ENCODE measurements around the gene CEMIP. TPM values are rescaled to one million over a fixed set of nuclear protein-coding genes. Genes with fewer than 3 reads are reported as not detected.

The CEMIP gene
- total RNA-seq, 1 experiment from 2014 or later = 3.5 TPM

DNA sequence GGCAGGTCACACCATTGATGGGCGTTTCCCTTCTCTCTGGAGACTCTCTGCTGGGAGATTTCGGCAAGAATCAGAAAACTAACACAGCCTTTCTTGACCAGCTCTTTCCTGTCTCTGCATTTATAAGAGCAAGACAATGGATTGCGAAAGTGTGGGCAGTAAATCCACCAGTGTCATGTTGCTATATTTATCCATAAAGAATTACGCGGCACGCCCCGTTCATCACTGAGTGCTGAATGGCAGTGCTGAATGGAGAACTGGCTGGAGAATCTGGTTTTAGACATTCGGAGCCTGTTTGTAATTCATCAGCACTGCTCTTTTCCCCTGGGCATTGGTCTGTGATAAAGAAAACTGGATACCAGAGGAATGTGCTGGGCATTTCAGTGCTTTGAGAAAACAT is 2.0 kb upstream of the CEMIP start:
- no peak overlapping the region for H3K4me2 ChIP-seq (ENCODE audit: low read length)
- no peaks in the 10 kb centered on the region for H3K9me2 ChIP-seq (ENCODE audit: insufficient read depth)
- ChIA-PET POLR2A (interaction anchor here (1.1 to 1.7 kb wide), 2 partner anchors 211 to 321 kb away, joined by 4 read pairs; no protein-coding TSS in a partner anchor), CTCF (interaction anchor here (0.6 to 6.0 kb wide), 32 partner anchors 9 to 1437 kb away, joined by 3 to 136 read pairs (median 5); partner anchors contain the start of gene ABHD17C), RAD21 (ENCODE audit: low non-redundant PET in 1 of 2, low total read pairs in 2 of 2, uncharacterized antibody in 2 of 2, unreplicated experiment in 2 of 2) (interaction anchor here (1.0 to 2.9 kb wide), 6 partner anchors 117 to 209 kb away, joined by 5 to 22 read pairs (median 6); no protein-coding TSS in a partner anchor)
- H3K79me2 ChIP-seq (ENCODE audit: insufficient read depth, low read length) = no peaks in the 10 kb centered on the region
- no peak overlapping the region for H3K4me3 ChIP-seq (replicated peaks in 1 of 2; ENCODE audit: low read depth in 1 of 2, low read length in 2 of 2)
- no peak overlapping the region for H2AFZ ChIP-seq (ENCODE audit: low read depth, low read length, poor library complexity, severe bottlenecking)
- no peak overlapping the region for H3K27ac ChIP-seq (ENCODE audit: low read depth, low read length)
- no peaks in the 10 kb centered on the region for H3K9me3 ChIP-seq (ENCODE audit: control insufficient read depth in 1 of 2, insufficient read depth in 1 of 2, low read depth in 1 of 2, low read length in 2 of 2)
- H3K4me1 ChIP-seq (ENCODE audit: control insufficient read depth in 1 of 2, insufficient read depth in 2 of 2, low read length in 2 of 2) = peaks cover 4 to 19% of the 10 kb centered on the region in 2 experiments; a peak in 2 of 4 replicates
- no peaks in the 10 kb centered on the region for H3K27me3 ChIP-seq (ENCODE audit: insufficient read depth, low read length)
- DNase-seq (ENCODE audit: low read depth, low spot score) = no peak
- ATAC-seq = no peak
- intact Hi-C loops (cut with micrococcal nuclease) = loop anchor here (5.0 to 10.0 kb wide), 3 partner anchors 340 to 532 kb away; no protein-coding TSS in a partner anchor
- BruUV-seq (replicated peaks) = no TSS peak
- H3K36me3 ChIP-seq (ENCODE audit: control insufficient read depth in 1 of 2, insufficient read depth in 2 of 2, low read length in 2 of 2) = no peaks in the 10 kb centered on the region
- H3K9ac ChIP-seq (ENCODE audit: low read length) = no peak overlapping the region
- no peaks in the 10 kb centered on the region for H4K20me1 ChIP-seq (ENCODE audit: insufficient read depth)
- 0 out of 2 replicates have a peak, but pooled peaks have one; percentile 23 for TF ChIP-seq CEBPB (IDR thresholded peaks at IDR 0.05; ENCODE audit: low read depth)
- TF ChIP-seq SRF (IDR thresholded peaks at IDR 0.05; ENCODE audit: low read depth) = no peak

- Histone ChIP-seq H2AFZ (ENCODE audit: low read depth, low read length, poor library complexity, severe bottlenecking) (peak overlapping the region; percentile 59), H4K20me1 (ENCODE audit: insufficient read depth) (no peaks in the 10 kb centered on the region), H3K27ac (ENCODE audit: low read depth, low read length) (no peak overlapping the region), H3K27me3 (ENCODE audit: insufficient read depth, low read length) (no peaks in the 10 kb centered on the region), H3K36me3 (ENCODE audit: control insufficient read depth in 1 of 2, insufficient read depth in 2 of 2, low read length in 2 of 2) (no peaks in the 10 kb centered on the region), H3K9me2 (ENCODE audit: insufficient read depth) (no peaks in the 10 kb centered on the region), H3K4me3 (replicated peaks in 1 of 2; ENCODE audit: low read depth in 1 of 2, low read length in 2 of 2) (no peak overlapping the region; a peak in 1 of 4 replicates), H3K4me2 (ENCODE audit: low read length) (peak overlapping the region; percentile 80), H3K9ac (ENCODE audit: low read length) (no peak overlapping the region), H3K9me3 (ENCODE audit: control insufficient read depth in 1 of 2, insufficient read depth in 1 of 2, low read depth in 1 of 2, low read length in 2 of 2) (no peaks in the 10 kb centered on the region), H3K4me1 (ENCODE audit: control insufficient read depth in 1 of 2, insufficient read depth in 2 of 2, low read length in 2 of 2) (peaks cover 4 to 19% of the 10 kb centered on the region in 2 experiments; a peak in 2 of 4 replicates), H3K79me2 (ENCODE audit: insufficient read depth, low read length) (no peaks in the 10 kb centered on the region)
- intact Hi-C loops (cut with micrococcal nuclease) = loop anchor here (5.0 to 10.0 kb wide), 3 partner anchors 341 to 533 kb away; no protein-coding TSS in a partner anchor
- no TSS peak for BruUV-seq (replicated peaks)
- ChIA-PET POLR2A (no interaction called here), RAD21 (ENCODE audit: low non-redundant PET in 1 of 2, low total read pairs in 2 of 2, uncharacterized antibody in 2 of 2, unreplicated experiment in 2 of 2) (interaction anchor here in 1 of 2 experiments (1.7 to 2.9 kb wide), 2 partner anchors 118 to 210 kb away, joined by 7 to 22 read pairs; no protein-coding TSS in a partner anchor), CTCF (interaction anchor here (1.0 to 6.0 kb wide), 8 partner anchors 8 to 488 kb away, joined by 4 to 136 read pairs (median 26); partner anchors contain the start of gene ABHD17C)
- no peak for DNase-seq (ENCODE audit: low read depth, low spot score)
- no peak for ATAC-seq
- TF ChIP-seq EZH2 (IDR thresholded peaks at IDR 0.05) (no peak), JUND (IDR thresholded peaks at IDR 0.05) (no peak), ELF1 (IDR thresholded peaks at IDR 0.05; ENCODE audit: borderline replicate concordance, low read depth) (no peak), ZFX (IDR thresholded peaks at IDR 0.05) (no peak), EZH2phosphoT487 (IDR thresholded peaks at IDR 0.05; ENCODE audit: borderline replicate concordance) (no peak), ZNF274 (IDR thresholded peaks at IDR 0.05; ENCODE audit: low read depth, low read length) (no peak), SRF (IDR thresholded peaks at IDR 0.05; ENCODE audit: low read depth) (no peak), CEBPB (IDR thresholded peaks at IDR 0.05; ENCODE audit: low read depth) (no peak), TCF7L2 (IDR thresholded peaks at IDR 0.05; ENCODE audit: borderline replicate concordance, extremely low read depth, insufficient read depth, insufficient read length) (no peak), EGR1 (IDR thresholded peaks at IDR 0.05; ENCODE audit: low read depth) (no peak), SP1 (IDR thresholded peaks at IDR 0.05; ENCODE audit: low read depth) (no peak)
- TF ChIP-seq, protein P1, sequence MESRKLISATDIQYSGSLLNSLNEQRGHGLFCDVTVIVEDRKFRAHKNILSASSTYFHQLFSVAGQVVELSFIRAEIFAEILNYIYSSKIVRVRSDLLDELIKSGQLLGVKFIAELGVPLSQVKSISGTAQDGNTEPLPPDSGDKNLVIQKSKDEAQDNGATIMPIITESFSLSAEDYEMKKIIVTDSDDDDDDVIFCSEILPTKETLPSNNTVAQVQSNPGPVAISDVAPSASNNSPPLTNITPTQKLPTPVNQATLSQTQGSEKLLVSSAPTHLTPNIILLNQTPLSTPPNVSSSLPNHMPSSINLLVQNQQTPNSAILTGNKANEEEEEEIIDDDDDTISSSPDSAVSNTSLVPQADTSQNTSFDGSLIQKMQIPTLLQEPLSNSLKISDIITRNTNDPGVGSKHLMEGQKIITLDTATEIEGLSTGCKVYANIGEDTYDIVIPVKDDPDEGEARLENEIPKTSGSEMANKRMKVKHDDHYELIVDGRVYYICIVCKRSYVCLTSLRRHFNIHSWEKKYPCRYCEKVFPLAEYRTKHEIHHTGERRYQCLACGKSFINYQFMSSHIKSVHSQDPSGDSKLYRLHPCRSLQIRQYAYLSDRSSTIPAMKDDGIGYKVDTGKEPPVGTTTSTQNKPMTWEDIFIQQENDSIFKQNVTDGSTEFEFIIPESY (IDR thresholded peaks at IDR 0.05; ENCODE audit: extremely low read depth, insufficient replicate concordance, low read length) = no peak
- TF ChIP-seq, protein P2, sequence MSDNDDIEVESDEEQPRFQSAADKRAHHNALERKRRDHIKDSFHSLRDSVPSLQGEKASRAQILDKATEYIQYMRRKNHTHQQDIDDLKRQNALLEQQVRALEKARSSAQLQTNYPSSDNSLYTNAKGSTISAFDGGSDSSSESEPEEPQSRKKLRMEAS (IDR thresholded peaks at IDR 0.05) = no peak
- TF ChIP-seq, protein P3, sequence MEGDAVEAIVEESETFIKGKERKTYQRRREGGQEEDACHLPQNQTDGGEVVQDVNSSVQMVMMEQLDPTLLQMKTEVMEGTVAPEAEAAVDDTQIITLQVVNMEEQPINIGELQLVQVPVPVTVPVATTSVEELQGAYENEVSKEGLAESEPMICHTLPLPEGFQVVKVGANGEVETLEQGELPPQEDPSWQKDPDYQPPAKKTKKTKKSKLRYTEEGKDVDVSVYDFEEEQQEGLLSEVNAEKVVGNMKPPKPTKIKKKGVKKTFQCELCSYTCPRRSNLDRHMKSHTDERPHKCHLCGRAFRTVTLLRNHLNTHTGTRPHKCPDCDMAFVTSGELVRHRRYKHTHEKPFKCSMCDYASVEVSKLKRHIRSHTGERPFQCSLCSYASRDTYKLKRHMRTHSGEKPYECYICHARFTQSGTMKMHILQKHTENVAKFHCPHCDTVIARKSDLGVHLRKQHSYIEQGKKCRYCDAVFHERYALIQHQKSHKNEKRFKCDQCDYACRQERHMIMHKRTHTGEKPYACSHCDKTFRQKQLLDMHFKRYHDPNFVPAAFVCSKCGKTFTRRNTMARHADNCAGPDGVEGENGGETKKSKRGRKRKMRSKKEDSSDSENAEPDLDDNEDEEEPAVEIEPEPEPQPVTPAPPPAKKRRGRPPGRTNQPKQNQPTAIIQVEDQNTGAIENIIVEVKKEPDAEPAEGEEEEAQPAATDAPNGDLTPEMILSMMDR (IDR thresholded peaks at IDR 0.05 in 2 of 3, conservative IDR thresholded peaks at IDR 0.05 in 1 of 3; ENCODE audit: borderline replicate concordance in 1 of 3, insufficient read depth in 1 of 3, low read depth in 2 of 3, low read length in 2 of 3) = no peak
These were observed 1.1 kb upstream of the CEMIP start for GRCh38 chr15:80777826-80778620.

Measured in HCT116 (cell line).